Panc1 (cell line): ENCODE measurements around the gene RPL10L. TPM values are rescaled to one million over a fixed set of nuclear protein-coding genes. Genes with fewer than 3 reads are reported as not detected.

Experiments
- ATAC-seq: fragments of 200-7000 bp; cut with Tn5 transposase; 2 replicates; pipeline ENCODE4 v1.9.1; 2020; ENCODE audit warnings: mild to moderate bottlenecking, moderate library complexity
- BruUV-seq: library from RNA; stranded (reverse); fragments of 400-500 nt; replicated peaks from 2 replicates; lab custom pipeline; 2021; lab: Mats Ljungman, UMichigan
- CTCF ChIA-PET: fragments of 300-600 bp; sonication (Branson Sonifier 250); formaldehyde crosslinking; loops from one replicate; lab custom pipeline; 2022; ENCODE audit warnings: antibody characterized with exemption; lab: Charles Lee
- POLR2A ChIA-PET: fragments of 300-600 bp; sonication (Branson Sonifier 250); formaldehyde crosslinking; loops from one replicate; lab custom pipeline; 2022; ENCODE audit warnings: antibody characterized with exemption; lab: Charles Lee
- DNase-seq: peaks from one replicate; pipeline ENCODE4 v3.0.0-alpha.2; 2010; ENCODE audit warnings: low read depth, low spot score
- H3K27ac ChIP-seq: 2 replicates; pipeline ENCODE4 v1.5.1; 2011; ENCODE audit warnings: mild to moderate bottlenecking, low read length, inconsistent platforms
- H3K27me3 ChIP-seq: fragments of 200-500 bp; sonication (Bioruptor generic); 2 replicates; pipeline ENCODE4 v1.6.0; 2014; ENCODE audit warnings: low read length, inconsistent platforms; ENCODE audit not compliant: control insufficient read depth, insufficient read depth
- H3K36me3 ChIP-seq: fragments of 200-500 bp; sonication (Bioruptor generic); 2 replicates; pipeline ENCODE4 v1.5.1; 2014; ENCODE audit warnings: inconsistent platforms, mild to moderate bottlenecking, low read length, moderate library complexity; ENCODE audit not compliant: control insufficient read depth, insufficient read depth
- H3K4me1 ChIP-seq: 2 replicates; pipeline ENCODE4 v1.5.1; 2011; ENCODE audit warnings: inconsistent platforms, mild to moderate bottlenecking, low read length, moderate library complexity; ENCODE audit not compliant: control insufficient read depth, insufficient read depth
- H3K4me3 ChIP-seq, 2 experiments: 2 replicates each; pipeline ENCODE4 v1.5.1; 2011 to 2012; ENCODE audit warnings: low read depth in 2 of 2, low read length in 2 of 2, mild to moderate bottlenecking in 2 of 2, inconsistent platforms in 1 of 2, moderate library complexity in 1 of 2
- H3K9me3 ChIP-seq: fragments of 200-500 bp; sonication (Bioruptor generic); 2 replicates; pipeline ENCODE4 v1.5.1; 2014; ENCODE audit warnings: low read depth, mild to moderate bottlenecking, inconsistent platforms, low read length, moderate library complexity; ENCODE audit not compliant: control insufficient read depth, insufficient read depth
- SIN3A ChIP-seq: IDR thresholded peaks from 2 replicates; pipeline ENCODE4 v1.6.1; 2012; ENCODE audit warnings: low read depth, mild to moderate bottlenecking, low read length, moderate library complexity, borderline replicate concordance; ENCODE audit not compliant: insufficient read depth
- TCF7L2 ChIP-seq: IDR thresholded peaks from 2 replicates; pipeline ENCODE4 v1.6.1; 2011; ENCODE audit warnings: mild to moderate bottlenecking, low read depth, low read length, inconsistent platforms
- in situ Hi-C: cut with HindIII; loops from 2 replicates; pipeline ENCODE4 v1.10.0; 2016; ENCODE audit warnings: low sequenced_read_pairs, low pct_unique_long_range_greater_than_20kb
- intact Hi-C: fragments of 100-400 bp; cut with micrococcal nuclease; formaldehyde crosslinking; loops from one replicate; pipeline ENCODE4 v1.10.0; 2022; ENCODE audit not compliant: unreplicated experiment
- total RNA-seq: library from RNA; stranded (reverse); gene quantifications from one replicate; pipeline ENCODE4 v1.2.1, GENCODE V29; 2021; ENCODE audit not compliant: unreplicated experiment
- TF ChIP-seq, protein P1 (sequence below), 2 experiments: IDR thresholded peaks; 2 replicates each; pipeline ENCODE4 v1.6.1; 2011 to 2012; ENCODE audit warnings: low read depth in 2 of 2, control low read depth in 1 of 2, low read length in 1 of 2, mild to moderate bottlenecking in 1 of 2, moderate library complexity in 1 of 2; ENCODE audit not compliant: insufficient read depth in 1 of 2

The RPL10L gene
- total RNA-seq, 1 experiment from 2014 or later, result not detected

DNA sequence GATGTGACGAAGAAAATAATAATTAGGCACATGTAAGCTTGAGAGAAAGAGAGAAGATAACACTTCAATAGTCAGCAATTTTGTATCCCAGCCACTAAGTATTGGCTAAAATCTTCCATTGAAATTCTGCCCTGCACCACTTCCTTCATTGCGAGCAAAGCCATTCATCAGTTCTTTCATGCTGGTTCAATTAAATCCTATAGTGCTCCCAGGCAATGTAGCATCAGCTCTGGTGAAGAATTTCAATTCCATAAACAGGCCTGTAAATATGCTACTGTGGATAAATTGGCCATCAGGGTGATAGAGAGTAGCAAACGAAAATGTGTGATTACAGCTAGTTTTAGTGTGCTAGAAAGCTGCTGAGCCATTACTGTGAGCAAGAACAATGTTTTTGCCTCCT lies 24.7 kb downstream of the RPL10L start:
- TF ChIP-seq SIN3A, result no peak
- no peak for TF ChIP-seq TCF7L2
- TF ChIP-seq, protein P1, sequence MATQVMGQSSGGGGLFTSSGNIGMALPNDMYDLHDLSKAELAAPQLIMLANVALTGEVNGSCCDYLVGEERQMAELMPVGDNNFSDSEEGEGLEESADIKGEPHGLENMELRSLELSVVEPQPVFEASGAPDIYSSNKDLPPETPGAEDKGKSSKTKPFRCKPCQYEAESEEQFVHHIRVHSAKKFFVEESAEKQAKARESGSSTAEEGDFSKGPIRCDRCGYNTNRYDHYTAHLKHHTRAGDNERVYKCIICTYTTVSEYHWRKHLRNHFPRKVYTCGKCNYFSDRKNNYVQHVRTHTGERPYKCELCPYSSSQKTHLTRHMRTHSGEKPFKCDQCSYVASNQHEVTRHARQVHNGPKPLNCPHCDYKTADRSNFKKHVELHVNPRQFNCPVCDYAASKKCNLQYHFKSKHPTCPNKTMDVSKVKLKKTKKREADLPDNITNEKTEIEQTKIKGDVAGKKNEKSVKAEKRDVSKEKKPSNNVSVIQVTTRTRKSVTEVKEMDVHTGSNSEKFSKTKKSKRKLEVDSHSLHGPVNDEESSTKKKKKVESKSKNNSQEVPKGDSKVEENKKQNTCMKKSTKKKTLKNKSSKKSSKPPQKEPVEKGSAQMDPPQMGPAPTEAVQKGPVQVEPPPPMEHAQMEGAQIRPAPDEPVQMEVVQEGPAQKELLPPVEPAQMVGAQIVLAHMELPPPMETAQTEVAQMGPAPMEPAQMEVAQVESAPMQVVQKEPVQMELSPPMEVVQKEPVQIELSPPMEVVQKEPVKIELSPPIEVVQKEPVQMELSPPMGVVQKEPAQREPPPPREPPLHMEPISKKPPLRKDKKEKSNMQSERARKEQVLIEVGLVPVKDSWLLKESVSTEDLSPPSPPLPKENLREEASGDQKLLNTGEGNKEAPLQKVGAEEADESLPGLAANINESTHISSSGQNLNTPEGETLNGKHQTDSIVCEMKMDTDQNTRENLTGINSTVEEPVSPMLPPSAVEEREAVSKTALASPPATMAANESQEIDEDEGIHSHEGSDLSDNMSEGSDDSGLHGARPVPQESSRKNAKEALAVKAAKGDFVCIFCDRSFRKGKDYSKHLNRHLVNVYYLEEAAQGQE (IDR thresholded peaks at IDR 0.05; ENCODE audit: insufficient read depth in 1 of 2, low read depth in 2 of 2, low read length in 1 of 2), result no peak
- ChIA-PET CTCF (no interaction called here), POLR2A (no interaction called here)
- Histone ChIP-seq H3K27ac (no peak overlapping the region), H3K4me1 (no peaks in the 10 kb centered on the region), H3K36me3 (no peaks in the 10 kb centered on the region), H3K9me3 (no peaks in the 10 kb centered on the region), H3K27me3 (no peaks in the 10 kb centered on the region), H3K4me3 (no peak overlapping the region)
- intact Hi-C loops, result no loop called here
- BruUV-seq, result no TSS peak
- in situ Hi-C loops, result no loop called here
- no peak for ATAC-seq
- DNase-seq, result no peak
